Measurements from ENCODE around the gene DHRS11.

Gene DHRS11, protein sequence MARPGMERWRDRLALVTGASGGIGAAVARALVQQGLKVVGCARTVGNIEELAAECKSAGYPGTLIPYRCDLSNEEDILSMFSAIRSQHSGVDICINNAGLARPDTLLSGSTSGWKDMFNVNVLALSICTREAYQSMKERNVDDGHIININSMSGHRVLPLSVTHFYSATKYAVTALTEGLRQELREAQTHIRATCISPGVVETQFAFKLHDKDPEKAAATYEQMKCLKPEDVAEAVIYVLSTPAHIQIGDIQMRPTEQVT

DNA sequence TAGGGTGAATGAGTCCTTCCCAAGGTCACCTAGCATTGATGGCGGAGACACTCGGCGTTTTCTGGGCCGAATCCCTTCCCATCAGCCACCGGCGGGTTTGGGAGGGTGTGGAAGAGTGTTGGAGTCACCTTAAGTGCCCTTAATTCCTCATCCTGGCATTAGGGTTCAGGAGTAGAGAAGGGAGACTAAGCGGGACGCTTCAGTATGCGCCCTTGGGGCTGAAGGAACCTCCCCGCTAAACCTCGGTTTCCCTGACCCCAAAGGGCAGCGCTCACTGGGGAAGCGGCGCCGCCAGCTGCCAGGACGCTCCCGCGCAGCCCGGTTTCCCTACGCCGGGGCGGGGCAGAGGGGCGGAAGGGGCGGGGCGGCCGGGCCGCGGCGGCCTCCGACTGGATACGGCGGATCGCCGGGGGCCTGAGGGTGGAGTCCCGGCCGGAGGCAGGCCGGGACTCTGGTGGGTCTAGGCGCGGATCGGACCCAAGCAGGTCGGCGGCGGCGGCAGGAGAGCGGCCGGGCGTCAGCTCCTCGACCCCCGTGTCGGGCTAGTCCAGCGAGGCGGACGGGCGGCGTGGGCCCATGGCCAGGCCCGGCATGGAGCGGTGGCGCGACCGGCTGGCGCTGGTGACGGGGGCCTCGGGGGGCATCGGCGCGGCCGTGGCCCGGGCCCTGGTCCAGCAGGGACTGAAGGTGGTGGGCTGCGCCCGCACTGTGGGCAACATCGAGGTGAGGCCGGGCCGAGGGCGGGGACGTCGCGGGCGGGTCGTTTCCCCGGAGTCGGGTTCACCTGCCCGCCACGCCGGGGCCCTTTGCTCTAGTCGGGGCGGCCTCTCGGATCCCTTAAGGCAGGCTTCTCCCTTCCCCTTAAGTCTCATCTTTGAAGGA is at the start of gene DHRS11:
DHRS11 (plus strand) TSS at position 446 of the 882 bp plus-strand sequence; CDS start at position 577, 131 bp downstream.
- peak; percentile 37 to 67 (median 56) for DNase-seq

DNA sequence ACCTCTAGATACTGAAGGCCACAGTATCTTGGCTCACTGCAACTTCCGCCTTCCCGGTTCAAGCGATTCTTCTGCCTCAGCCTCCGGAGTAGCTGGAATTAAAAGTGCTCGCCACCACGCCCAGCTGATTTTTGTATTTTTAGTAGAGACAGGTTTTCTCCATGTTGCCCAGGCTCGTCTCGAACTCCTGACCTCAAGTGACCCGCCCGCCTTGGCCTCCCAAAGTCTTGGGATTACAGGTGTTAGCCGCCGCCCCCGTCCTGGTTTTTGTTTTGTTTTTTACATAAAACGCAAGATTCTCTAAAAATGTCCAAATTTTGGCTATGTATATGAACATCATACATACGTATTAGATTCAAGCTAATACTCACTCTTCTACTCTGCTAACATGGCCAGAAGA is 48.9 kb upstream of the DHRS11 start:
- no peak for DNase-seq

DNA sequence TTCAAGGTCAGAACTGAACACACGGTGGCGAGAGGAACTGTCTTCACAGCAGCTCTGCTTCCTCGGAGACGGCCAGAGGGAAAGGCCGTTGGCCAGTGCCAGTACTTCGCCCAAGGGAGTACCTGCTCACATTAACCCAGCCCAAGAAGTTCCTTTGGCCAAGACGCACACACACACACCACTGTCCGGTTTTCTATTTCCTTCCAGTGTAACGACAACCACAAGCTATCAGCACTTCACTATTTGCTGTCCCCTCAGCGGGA is 47.7 kb upstream of the DHRS11 start:
- no peak for DNase-seq

DNA sequence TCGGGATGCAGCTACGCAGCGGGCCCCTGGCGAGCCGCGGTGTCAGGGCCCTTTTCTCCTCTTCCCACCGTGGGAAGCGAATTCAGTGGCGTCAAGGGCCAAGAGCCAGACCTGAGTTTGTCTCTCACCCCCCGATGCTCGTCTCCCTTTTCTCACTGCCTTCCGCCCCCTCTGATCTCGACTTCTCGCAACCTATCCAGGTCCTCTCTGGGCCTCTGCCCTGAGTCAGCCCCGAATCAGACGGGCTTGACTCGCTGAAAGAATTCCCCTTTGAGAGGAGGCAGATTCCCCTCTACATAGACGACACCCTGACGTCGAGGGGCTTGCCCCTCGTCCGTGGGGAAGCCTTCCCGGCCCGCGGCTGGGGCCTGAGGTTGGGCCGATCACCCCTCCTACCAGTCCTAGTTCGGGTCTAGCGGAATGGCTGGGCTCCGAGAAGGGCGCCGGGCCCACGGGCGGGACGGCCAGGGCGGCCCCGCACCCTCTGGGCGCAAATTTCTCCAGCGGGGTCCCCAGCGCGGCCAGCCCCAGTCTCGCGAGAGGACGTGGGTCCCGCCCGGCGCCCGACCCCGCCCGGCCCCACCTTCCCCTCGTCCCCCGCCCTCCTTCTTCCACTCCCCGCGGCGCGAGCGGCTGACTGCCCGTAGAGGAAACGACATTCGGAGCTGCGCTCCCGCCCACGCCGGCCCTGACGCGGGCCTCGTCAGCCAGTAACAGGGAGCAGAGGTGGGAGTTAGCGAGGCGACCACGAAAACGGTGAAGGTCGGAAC is 47.2 kb upstream of the DHRS11 start, which contains the start of gene GGNBP2:
GGNBP2 (plus strand) TSS at position 613 of the 770 bp plus-strand sequence. CDS start 806 bp downstream, outside the sequence.
- peak; percentile 73 to 89 (median 82) for DNase-seq

DNA sequence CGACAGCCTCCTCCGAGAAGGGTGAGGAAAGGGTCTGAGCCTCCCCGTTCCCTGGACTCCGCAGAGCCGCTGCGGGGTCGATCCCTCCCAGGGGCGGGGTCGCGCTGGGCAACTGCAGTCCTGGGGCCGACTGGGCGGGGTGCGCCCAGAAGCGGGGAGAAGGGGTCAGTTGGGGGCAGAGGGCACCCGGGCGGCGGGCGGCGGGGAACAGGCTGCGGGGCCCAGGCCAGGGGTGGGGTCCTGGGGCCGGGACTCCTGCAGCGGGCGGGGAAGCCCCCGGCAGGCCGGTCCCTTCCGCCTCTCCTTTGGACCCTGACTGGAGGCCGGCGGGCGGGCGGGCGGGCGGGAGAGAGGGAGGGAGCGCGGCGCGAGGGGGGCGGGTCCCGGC is 46.6 kb upstream of the DHRS11 start:
- DNase-seq: no peak

DNA sequence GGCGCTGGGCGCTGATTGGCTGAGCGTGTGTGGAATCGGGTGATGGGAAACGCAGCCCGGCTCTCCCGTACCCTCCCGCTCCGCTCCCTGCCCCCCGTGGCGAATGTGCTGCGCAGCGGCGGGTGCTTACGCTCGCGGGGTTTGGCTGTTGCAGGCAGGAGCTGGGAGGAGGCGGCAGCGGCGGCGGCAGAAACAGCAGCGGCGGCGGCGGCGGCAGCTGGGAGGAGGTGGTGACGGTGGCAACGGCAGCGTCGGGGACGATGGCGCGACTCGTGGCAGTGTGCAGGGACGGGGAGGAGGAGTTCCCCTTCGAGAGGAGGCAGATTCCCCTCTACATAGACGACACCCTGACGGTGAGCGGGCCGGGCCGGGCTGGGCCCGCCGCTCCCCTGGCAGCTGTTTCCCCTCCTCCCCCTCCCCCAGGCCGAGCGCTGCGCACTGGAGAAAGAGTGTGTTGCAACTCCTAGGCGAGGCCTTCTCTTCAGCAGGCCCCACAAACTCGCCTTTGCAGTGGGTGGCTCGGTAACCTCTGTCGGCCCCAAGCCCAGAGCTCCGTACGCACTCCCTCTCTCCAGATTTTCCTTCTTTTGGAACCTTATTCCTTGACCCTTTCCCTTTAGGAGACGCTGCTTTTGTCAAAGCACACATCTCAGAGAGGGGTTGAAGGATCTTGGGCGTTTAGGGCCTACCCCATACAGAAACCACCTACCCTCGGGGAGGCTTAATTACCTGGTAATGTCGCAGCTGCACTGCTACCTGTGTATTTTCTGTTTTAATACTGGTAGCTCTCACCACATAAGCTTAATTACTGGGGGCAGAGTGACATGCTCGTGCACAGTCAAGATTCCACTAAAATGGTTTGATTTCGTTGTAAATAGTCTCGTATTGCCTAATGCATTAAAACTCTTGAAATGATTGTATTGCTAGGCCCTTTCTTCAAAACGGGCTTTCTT is 45.9 kb upstream of the DHRS11 start:
- DNase-seq: peak; percentile 90 to 96 (median 92)

DNA sequence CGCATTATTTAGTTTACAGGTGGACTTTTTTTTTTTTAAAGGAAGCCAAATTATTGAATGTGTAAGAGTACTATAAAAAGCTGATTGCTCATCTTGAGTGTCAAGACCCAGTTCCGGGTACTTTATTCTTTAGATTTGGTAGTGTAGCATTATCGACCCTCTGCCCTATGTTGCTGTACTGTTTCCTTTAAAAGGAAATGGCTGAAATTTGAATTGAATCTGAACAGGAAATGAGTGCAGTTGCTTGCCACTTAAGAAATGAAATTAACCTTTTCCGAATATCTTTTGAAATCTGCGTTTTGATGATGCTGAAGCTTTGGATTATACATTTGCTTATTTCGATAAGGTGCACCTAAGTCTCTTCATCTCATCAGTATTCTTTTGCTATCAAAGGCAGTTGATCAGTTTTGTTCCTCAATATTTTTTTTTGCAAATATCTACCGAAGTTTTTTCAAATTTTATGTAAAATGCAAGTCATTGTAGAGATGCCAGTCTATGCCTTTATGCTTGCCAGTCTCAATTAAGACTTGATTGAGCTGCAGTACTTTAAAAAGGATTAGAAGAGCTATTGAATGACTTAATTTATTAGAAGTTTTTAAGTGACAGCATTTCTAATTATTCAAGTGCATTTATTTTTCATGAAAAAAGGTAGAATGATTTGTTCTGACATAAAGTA is 45.1 kb upstream of the DHRS11 start:
- no peak for DNase-seq

DNA sequence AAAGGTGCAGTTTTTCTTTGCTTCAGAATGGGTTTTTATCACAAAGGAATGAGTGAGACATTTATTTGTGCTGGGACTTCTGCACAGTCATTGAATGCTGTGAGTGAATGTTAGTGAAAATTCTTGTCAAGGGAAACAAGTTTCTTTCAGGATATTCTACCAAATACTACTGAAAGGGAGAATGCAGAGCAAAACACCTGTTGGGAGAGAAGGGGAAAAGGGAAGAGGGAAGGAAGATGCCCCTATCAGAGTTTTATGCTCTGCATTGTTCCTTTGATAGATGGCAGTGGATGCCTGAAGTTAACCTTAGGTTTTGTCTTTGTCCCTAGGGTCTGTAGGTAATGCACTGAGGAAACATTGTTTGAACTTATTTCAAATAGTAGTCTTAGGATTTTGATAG is 43.9 kb upstream of the DHRS11 start:
- DNase-seq: no peak

DNA sequence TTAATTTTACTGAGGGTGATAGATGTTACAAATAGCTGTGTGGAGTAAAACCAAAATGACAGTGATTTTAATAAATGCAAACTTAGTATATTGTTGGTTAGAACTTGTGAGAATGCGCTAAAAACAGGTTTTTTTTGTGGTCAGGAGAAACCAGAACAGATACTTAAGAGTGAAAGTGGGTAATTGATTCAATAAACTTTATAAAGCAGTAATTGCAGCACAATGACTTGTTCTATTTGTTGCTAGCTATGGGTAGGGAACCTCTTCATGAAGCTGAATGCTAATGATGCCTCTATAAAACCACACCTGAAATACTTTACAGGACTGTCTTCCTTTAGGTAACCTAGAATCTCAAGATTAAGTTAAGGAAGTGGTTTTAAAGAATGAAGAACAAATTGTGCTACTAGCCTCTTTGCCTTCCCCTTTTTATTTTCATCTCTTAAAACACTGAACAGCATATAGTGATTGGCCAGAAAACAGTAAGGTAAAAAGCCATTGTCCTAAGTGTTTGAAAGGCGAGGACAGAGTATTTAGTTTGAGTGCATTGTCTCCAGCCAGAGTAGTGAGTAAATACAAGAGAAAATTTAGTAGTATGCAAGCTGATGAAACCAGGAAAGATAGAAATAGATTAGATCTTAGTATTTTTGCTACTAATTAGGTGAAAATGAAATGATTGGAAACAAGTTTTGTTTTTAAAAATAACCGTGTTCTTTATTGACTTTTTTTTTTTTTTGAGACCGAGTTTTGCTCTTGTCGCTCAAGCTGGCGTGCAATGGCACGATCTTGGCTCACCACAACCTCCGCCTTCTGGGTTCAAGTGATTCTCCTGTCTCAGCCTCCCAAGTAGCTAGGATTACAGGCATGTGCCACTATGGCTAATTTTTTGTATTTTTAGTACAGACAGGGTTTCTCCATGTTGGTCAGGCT is 40.9 kb upstream of the DHRS11 start:
- DNase-seq: no peak

DNA sequence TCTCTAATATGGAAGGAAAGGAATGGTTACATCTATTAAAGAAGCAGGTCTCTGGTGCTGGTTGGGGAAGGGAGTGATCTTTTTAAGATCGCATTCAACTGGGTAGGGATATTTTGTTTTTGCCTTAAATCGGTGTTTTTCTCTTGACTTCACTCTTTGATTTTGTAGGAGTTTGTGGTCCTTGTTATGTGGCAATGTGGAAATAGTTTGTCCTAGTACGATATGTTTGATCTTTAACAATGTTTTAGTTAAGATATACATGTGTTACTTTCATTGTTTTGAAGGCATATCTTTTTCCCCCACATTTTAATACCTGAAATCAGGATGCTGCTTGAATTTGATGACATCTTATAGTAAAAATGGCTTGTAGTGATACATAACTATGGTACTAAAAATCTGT is 38.2 kb upstream of the DHRS11 start:
- DNase-seq: no peak

DNA sequence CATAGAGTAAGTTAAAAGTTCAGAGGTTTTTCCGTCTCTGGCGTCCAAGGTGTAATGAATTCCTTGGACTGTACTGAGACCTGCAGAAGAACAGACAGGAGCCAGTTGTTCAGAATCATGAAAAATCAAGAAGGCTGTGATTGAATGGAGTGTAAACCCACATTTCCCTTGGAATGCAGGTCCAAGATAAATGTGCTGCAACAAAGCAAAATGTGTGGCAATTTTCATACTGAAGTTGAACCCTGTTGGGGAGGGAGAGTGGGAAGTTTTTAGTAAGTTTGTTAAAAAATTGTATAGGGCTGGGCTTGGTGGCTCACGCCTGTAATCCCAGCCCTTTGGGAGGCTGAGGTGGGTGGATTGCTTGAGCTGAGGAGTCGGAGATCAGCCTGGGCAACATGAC is 25.6 kb upstream of the DHRS11 start:
- DNase-seq: no peak

DNA sequence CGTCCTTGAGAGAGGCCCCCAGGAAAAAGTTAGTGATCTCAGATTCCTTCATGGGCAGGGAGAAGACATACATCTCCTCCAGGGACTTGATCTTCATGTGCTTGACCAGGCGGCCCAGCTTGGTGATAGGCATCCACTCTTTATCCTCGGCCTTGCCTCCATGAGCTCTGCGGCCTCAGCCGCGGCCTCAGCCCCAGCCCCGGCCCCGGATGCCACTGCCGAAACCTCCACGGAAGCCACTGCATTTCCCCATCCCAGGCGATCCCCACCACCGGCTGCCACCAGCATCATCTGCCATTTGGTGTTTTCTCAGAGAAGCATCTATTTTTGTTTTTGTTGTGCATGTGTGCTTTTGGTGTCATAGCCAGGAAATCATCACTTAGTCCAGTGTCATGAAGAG is 16.7 kb upstream of the DHRS11 start:
- no peak for DNase-seq

DNA sequence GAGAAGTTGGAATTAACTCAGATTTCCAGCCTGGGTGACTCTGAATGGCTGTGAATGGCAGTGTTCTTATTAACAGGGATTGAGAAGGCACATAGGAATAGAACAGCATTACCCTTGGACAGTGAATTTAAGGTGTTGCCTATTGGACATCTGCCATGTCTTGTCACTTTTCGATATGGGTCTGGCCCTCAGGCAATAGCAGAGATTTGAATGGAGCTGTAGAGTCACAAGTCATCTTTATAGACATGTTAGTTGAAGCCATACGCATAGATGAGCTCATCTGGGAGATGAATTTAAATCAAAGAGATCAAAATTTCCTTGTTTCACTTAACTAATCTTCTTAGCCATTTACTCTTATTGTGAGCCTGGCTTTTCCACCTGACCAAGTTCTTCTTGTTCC is 14.9 kb upstream of the DHRS11 start:
- no peak for DNase-seq

DNA sequence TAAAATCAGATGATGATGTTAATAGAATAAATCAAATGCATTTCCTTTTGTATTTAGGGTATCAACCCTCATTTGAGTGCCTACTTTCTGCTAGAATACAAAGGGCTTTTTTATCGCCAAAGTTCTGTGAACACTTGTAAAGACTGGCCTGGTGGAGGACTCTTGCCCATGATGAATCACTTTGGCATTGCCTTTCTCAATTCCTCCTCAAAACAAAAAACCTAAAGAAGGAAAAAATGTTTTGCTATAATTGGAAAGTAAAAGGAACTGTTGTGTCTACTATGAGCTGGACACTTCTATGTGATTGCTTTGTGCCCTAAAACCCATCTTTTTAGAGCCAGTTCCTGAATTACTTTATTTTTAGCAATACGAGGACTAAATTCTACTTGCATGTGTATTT is 13.0 kb upstream of the DHRS11 start:
- DNase-seq: no peak

DNA sequence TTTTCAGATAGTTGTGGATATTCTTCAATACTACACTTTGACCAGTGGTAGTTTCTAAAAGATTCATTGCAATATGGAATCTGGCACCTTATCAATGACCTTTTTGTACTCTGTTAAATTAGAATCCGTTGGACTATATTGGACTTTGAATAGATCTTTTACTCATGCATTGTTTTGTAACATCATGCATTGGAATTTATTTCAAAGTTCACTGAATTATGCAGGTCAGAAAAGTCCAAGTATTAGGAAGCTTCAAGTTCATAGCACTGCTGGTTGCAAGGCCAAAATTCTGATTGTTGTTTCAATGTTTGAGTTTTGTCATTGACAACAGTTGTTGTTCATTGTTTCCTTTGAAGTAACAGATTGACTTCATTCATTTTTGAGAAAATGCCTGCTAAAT is 7.9 kb upstream of the DHRS11 start:
- no peak for DNase-seq

DNA sequence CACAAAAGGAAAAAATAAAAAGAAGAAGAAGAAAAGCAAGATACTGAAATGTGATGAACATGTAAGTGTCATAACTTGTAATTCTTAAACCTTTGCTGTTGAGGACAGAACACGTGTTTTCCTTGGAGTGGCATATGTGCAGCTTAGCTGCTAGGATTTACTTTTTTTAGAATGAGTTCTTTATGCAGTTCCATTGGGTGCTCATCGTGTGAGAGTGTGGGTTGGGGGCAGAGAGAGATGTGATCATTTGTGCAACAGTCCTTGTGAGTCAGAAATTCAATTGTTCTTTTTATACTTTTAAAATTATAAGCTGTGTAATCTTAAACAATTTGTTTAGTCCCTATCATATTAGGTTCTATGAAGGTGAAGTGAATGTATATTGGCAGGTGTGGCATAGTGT is 5.5 kb upstream of the DHRS11 start:
- no peak for DNase-seq

DNA sequence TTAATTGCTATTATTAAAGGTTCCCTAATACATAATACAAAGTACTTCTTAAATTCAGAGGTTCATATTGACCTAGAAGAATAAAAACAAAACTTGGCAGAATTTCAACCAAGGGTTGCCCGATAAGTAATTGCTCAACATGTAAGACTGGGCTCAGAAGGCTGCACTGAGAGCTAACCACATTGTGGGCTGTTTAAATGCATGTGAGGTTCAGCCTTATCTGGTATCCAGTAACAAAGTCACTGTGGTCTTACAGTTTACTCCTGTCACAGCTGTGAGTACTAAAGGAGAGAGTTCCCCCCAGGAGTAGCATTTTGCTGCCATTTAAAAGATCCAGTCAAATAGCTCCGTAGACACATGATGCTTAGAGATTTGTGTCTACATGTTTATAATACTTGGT is 1.6 kb upstream of the DHRS11 start:
- no peak for DNase-seq

DNA sequence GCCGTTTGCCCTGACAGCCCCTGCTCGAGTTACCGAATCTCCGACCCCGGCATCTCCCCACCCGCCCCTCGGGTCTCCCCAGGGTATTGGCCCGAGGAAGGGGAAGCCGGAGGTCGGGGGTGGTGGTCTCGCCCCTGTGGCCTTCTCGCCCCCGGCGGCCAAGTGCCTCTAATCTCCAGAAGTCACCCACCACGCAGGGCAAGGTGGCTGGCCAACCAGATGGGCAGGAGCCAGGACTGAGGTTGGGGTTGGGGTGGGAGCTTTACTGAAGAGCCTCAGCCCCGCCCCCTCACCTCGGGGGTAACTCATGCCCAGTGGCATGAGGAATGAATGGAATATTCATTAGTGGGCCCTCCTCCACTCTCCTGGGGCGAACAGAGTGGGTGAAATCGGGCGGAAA is 637 bp downstream of the DHRS11 start:
- DNase-seq: no peak

DNA sequence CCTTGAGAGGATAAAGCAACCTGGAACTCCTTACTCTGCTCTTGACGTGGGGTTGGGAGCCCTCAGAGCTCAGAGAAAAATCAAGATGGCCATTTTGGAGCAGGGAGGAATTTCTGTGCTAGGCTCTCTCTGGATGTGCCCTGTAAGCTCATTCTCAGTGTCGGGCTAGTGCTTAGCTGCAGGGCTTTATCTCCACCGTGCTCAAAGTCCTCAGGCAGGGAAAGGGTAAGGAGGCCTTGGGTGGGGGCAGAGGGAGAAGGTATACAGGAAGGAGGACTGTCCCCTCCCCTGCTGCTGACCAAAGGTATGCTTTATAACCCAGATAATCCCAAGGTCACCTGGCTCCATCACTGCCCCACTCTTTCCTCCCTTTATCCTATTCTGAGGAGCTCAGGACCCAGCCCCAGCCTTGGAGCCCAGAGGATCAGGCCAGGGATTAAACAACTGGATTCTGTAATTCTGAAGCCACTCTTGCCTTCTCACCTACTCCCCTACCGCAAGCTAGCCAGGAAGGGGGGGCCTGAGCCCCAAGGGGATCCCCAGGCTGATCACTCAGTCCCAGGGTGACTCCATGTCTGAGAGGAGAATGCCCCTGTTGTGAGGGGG is 1.1 kb downstream of the DHRS11 start:
- no peak for DNase-seq

DNA sequence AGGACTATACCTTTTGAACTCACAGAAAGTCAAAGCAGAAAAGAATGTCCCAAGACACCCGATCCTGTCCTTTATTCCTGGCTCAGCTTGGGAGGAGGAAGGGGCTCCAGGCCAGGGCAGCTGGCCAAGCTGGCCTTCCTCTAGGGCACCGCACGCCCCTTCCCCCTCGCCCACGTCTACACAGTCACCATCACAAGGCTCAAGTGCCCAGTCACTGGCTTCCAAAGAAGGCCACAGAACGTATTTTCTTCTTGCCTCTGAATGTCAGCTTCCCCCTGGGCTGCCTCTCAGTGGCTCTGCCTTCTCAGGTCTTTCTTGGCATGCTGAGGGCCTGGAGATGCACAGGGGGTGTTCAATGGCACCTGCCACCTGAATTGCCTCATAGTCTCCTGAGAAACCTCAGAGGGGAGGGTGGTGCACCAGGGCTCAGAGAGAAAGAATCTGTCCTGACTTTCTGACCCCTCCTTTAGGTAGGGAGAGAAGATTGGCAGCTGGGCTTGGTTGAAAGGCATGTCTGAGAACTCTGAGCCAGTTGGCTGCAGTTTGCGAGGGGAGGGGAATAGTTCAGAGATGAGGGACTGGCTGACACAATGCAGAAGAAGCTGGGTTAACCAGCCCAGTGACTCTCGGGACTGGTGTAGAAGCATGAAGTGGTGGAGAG is 2.1 kb downstream of the DHRS11 start:
- DNase-seq: no peak
